Trophoblast cell (in vitro differentiated cells and primary cell): ENCODE data around the gene GRB14.
A peak's percentile ranks its signal among the peaks of the same experiment; 100 is the strongest.
"Not testable (repeated sequence)": the region's sequence is repeated elsewhere in the genome, so short reads cannot be mapped to it uniquely, and the experiment has no call there.

Experiments used
- DNase-seq, 2 donors: peaks; one replicate each; pipeline ENCODE4 v3.0.0-alpha.2; 2016
- H2AFZ ChIP-seq: 2 replicates; pipeline ENCODE4 v1.6.1; 2013; ENCODE audit warnings: low read length, moderate library complexity, mild to moderate bottlenecking; ENCODE audit not compliant: insufficient read depth, poor library complexity
- H2AK5ac ChIP-seq: 2 replicates; pipeline ENCODE4 v1.6.1; 2013; ENCODE audit warnings: mild to moderate bottlenecking, low read length
- H2BK120ac ChIP-seq: 2 replicates; pipeline ENCODE4 v1.6.1; 2013; ENCODE audit warnings: low read length, mild to moderate bottlenecking, moderate library complexity; ENCODE audit not compliant: insufficient read depth, poor library complexity
- H2BK12ac ChIP-seq: 2 replicates; pipeline ENCODE4 v1.6.1; 2013; ENCODE audit warnings: mild to moderate bottlenecking, low read length, moderate library complexity
- H2BK5ac ChIP-seq: 2 replicates; pipeline ENCODE4 v1.6.1; 2013; ENCODE audit warnings: low read length, low read depth, moderate library complexity, mild to moderate bottlenecking; ENCODE audit not compliant: poor library complexity
- H3K14ac ChIP-seq: 2 replicates; pipeline ENCODE4 v1.6.1; 2013; ENCODE audit warnings: mild to moderate bottlenecking, low read length
- H3K18ac ChIP-seq: 2 replicates; pipeline ENCODE4 v1.6.1; 2013; ENCODE audit warnings: mild to moderate bottlenecking, low read length
- H3K23ac ChIP-seq: 2 replicates; pipeline ENCODE4 v1.6.1; 2013; ENCODE audit warnings: low read length
- H3K27ac ChIP-seq: 2 replicates; pipeline ENCODE4 v1.5.1; 2013; ENCODE audit warnings: low read depth, mild to moderate bottlenecking, inconsistent platforms, low read length, moderate library complexity
- H3K27me3 ChIP-seq: 2 replicates; pipeline ENCODE4 v1.6.1; 2013; ENCODE audit warnings: inconsistent platforms, mild to moderate bottlenecking, low read length, moderate library complexity; ENCODE audit not compliant: insufficient read depth
- H3K36me3 ChIP-seq, 2 experiments: 1 replicate in 1 of 2; 2 replicates in 1 of 2; pipeline ENCODE4 v1.6.1; 2013; ENCODE audit warnings: low read length in 2 of 2, mild to moderate bottlenecking in 2 of 2, moderate library complexity in 1 of 2; ENCODE audit not compliant: insufficient read depth in 2 of 2, control insufficient read depth in 1 of 2
- H3K4ac ChIP-seq: 2 replicates; pipeline ENCODE4 v1.6.1; 2013; ENCODE audit warnings: low read depth, mild to moderate bottlenecking, low read length, moderate library complexity
- H3K4me1 ChIP-seq, 2 experiments: 1 replicate in 1 of 2; 2 replicates in 1 of 2; pipeline ENCODE4 v1.6.1; 2013; ENCODE audit warnings: low read length in 2 of 2, mild to moderate bottlenecking in 2 of 2, moderate library complexity in 1 of 2; ENCODE audit not compliant: insufficient read depth in 2 of 2, control insufficient read depth in 1 of 2
- H3K4me2 ChIP-seq: 2 replicates; pipeline ENCODE4 v1.6.1; 2013; ENCODE audit warnings: inconsistent platforms, mild to moderate bottlenecking, low read length, moderate library complexity
- H3K4me3 ChIP-seq: 2 replicates; pipeline ENCODE4 v1.5.1; 2013; ENCODE audit warnings: mild to moderate bottlenecking, low read depth, low read length, inconsistent platforms
- H3K79me1 ChIP-seq: one replicate; pipeline ENCODE4 v1.6.1; 2013; ENCODE audit warnings: low read length
- H3K79me2 ChIP-seq: 2 replicates; pipeline ENCODE4 v1.6.1; 2013; ENCODE audit warnings: low read length, mild to moderate bottlenecking; ENCODE audit not compliant: control insufficient read depth, insufficient read depth, poor library complexity
- H3K9ac ChIP-seq: 2 replicates; pipeline ENCODE4 v1.6.1; 2013; ENCODE audit warnings: mild to moderate bottlenecking, low read length
- H3K9me3 ChIP-seq: 2 replicates; pipeline ENCODE4 v1.6.1; 2013; ENCODE audit warnings: low read depth, mild to moderate bottlenecking, control low read depth, inconsistent platforms, low read length; ENCODE audit not compliant: insufficient read depth
- H4K12ac ChIP-seq: 2 replicates; pipeline ENCODE4 v1.6.1; 2013; ENCODE audit warnings: low read depth, mild to moderate bottlenecking, low read length, moderate library complexity
- H4K8ac ChIP-seq: 2 replicates; pipeline ENCODE4 v1.6.1; 2013; ENCODE audit warnings: low read depth, mild to moderate bottlenecking, low read length, moderate library complexity
- H4K91ac ChIP-seq: one replicate; pipeline ENCODE4 v1.6.1; 2013; ENCODE audit warnings: low read depth, mild to moderate bottlenecking, low read length, moderate library complexity
- WGBS: extraction: QIAGEN DNeasy Blood & Tissue Kit; methylation state at CpG from one replicate; pipeline ENCODE4 v1.1.7; 2013; ENCODE audit warnings: missing lambda C conversion rate; ENCODE audit not compliant: insufficient read length, insufficient coverage; ENCODE audit errors: extremely low coverage; 5-methylcytosine and 5-hydroxymethylcytosine counted together

GRB14 gene

GRCh38 chr2:164642946-164643555 lies 21.8 kb upstream of the GRB14 start:
- no peaks in the 10 kb centered on the region for H3K79me1 ChIP-seq
- H3K79me2 ChIP-seq, result no peaks in the 10 kb centered on the region
- no peak overlapping the region for H3K9ac ChIP-seq
- H3K36me3 ChIP-seq, result no peaks in the 10 kb centered on the region
- H3K4me3 ChIP-seq, result no peak overlapping the region
- H2AFZ ChIP-seq, result no peak overlapping the region
- H3K18ac ChIP-seq, result no peak overlapping the region
- H2BK5ac ChIP-seq, result no peak overlapping the region
- no peak overlapping the region for H3K14ac ChIP-seq
- H4K8ac ChIP-seq, result no peak overlapping the region
- no peak overlapping the region for H3K4ac ChIP-seq
- DNase-seq, result no peak
- H3K27me3 ChIP-seq, result no peaks in the 10 kb centered on the region
- no peak overlapping the region for H2BK12ac ChIP-seq
- no peak overlapping the region for H4K91ac ChIP-seq
- no peaks in the 10 kb centered on the region for H3K9me3 ChIP-seq
- WGBS, result no CpG with 5 or more reads among the region's 8 CpGs
- H3K27ac ChIP-seq, result no peak overlapping the region
- no peaks in the 10 kb centered on the region for H3K4me1 ChIP-seq
- no peak overlapping the region for H4K12ac ChIP-seq
- H3K23ac ChIP-seq, result no peak overlapping the region
- H2AK5ac ChIP-seq, result no peak overlapping the region
- H3K4me2 ChIP-seq, result no peak overlapping the region
- no peak overlapping the region for H2BK120ac ChIP-seq

DNA sequence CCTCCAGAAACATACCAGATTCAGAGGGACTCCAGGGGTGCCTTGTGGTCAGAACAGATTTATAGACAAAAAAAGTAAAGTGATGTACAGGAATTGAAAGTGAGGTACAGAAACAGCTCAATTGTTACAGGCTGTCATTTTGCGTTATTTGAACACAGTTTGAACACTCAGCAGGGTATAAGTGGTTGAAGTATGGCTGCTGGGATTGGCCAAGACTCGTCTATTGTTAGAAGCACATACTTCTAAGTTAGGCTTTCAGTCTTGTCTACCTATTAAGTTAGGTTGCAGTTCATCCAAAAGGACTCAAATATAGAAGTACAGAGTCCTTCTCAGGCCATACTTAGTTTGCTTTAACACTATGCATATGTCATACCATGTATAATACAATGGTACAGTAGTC lies 21.0 kb upstream of the GRB14 start:
- no peak overlapping the region for H3K27ac ChIP-seq

GRCh38 chr2:164628319-164628718 lies 7.0 kb upstream of the GRB14 start:
- H3K4ac ChIP-seq, H3K14ac ChIP-seq, DNase-seq, H4K12ac ChIP-seq, H3K9me3 ChIP-seq, H3K79me1 ChIP-seq, H3K9ac ChIP-seq, H3K36me3 ChIP-seq, H2BK12ac ChIP-seq, H3K4me1 ChIP-seq, H2BK120ac ChIP-seq, H3K27me3 ChIP-seq, H3K27ac ChIP-seq, H3K4me2 ChIP-seq, H2AFZ ChIP-seq, H4K8ac ChIP-seq, H3K18ac ChIP-seq, H3K79me2 ChIP-seq, H2BK5ac ChIP-seq, H4K91ac ChIP-seq, H3K23ac ChIP-seq, H2AK5ac ChIP-seq, H3K4me3 ChIP-seq: not testable (repeated sequence)
- WGBS, result no CpG with 5 or more reads among the region's 3 CpGs

More for the DNA sequence above, 21.0 kb upstream of the GRB14 start:
- Histone ChIP-seq H3K9ac (no peak overlapping the region), H3K4me1 (no peaks in the 10 kb centered on the region), H3K14ac (no peak overlapping the region), H3K27me3 (no peaks in the 10 kb centered on the region), H3K36me3 (no peaks in the 10 kb centered on the region), H3K23ac (no peak overlapping the region), H2AFZ (no peak overlapping the region), H2BK120ac (no peak overlapping the region), H3K4ac (no peak overlapping the region), H3K18ac (no peak overlapping the region), H4K8ac (no peak overlapping the region), H3K79me2 (no peaks in the 10 kb centered on the region), H3K4me3 (no peak overlapping the region), H2BK5ac (no peak overlapping the region), H3K79me1 (no peaks in the 10 kb centered on the region), H3K9me3 (no peaks in the 10 kb centered on the region), H2AK5ac (no peak overlapping the region), H3K4me2 (no peak overlapping the region), H4K91ac (no peak overlapping the region), H2BK12ac (no peak overlapping the region), H4K12ac (no peak overlapping the region)
- WGBS, result no CpG with 5 or more reads among the region's 2 CpGs
- no peak for DNase-seq

GRCh38 chr2:164625378-164625971 lies 4.2 kb upstream of the GRB14 start:
- no peak overlapping the region for H2AFZ ChIP-seq
- H3K9me3 ChIP-seq, result no peaks in the 10 kb centered on the region
- H3K4me1 ChIP-seq, result no peaks in the 10 kb centered on the region
- no peak overlapping the region for H2BK5ac ChIP-seq
- no peak overlapping the region for H3K14ac ChIP-seq
- peaks cover 6% of the 10 kb centered on the region for H3K79me1 ChIP-seq
- H2BK120ac ChIP-seq, result no peak overlapping the region
- H3K18ac ChIP-seq, result no peak overlapping the region
- peak in 1 of 2 donors; percentile 48 for DNase-seq
- H3K4ac ChIP-seq, result no peak overlapping the region
- H3K36me3 ChIP-seq, result no peaks in the 10 kb centered on the region
- no peak overlapping the region for H2BK12ac ChIP-seq
- no peaks in the 10 kb centered on the region for H3K27me3 ChIP-seq
- WGBS, result no CpG with 5 or more reads among the region's 3 CpGs
- H2AK5ac ChIP-seq, result no peak overlapping the region
- no peak overlapping the region for H4K91ac ChIP-seq
- no peak overlapping the region for H4K12ac ChIP-seq
- H3K4me3 ChIP-seq, result no peak overlapping the region
- H3K4me2 ChIP-seq, result no peak overlapping the region
- no peak overlapping the region for H3K23ac ChIP-seq
- no peak overlapping the region for H4K8ac ChIP-seq
- H3K27ac ChIP-seq, result no peak overlapping the region
- H3K79me2 ChIP-seq, result peaks cover 2% of the 10 kb centered on the region
- H3K9ac ChIP-seq, result no peak overlapping the region
